ENCODE measurements around the gene BICDL1. TPM values are rescaled to one million over a fixed set of nuclear protein-coding genes. Genes with fewer than 3 reads are reported as not detected.

Gene BICDL1
- total and polyA plus RNA-seq, 2 of the 4 experiments (the other 2 are of a cell fraction) = not detected

GRCh38 chr12:120085920-120086645 lies 97.0 kb downstream of the BICDL1 start:
- BruUV-seq (replicated peaks) = no TSS peak
- TF ChIP-seq CTCF (conservative IDR thresholded peaks at IDR 0.05; ENCODE audit: low read depth, low read length) = no peak
- TF ChIP-seq RCOR1 (IDR thresholded peaks at IDR 0.05; ENCODE audit: insufficient replicate concordance, low read length) = no peak
- no peak for TF ChIP-seq MAFK (IDR thresholded peaks at IDR 0.05; ENCODE audit: low read depth, low read length)
- TF ChIP-seq FOS (IDR thresholded peaks at IDR 0.05; ENCODE audit: low read depth, low read length) = no peak
- TF ChIP-seq POLR2A (IDR thresholded peaks at IDR 0.05; ENCODE audit: low read depth, low read length) = no peak
- no peak for TF ChIP-seq ELK1 (IDR thresholded peaks at IDR 0.05; ENCODE audit: borderline replicate concordance, low read depth, low read length)
- no peak for TF ChIP-seq MXI1 (IDR thresholded peaks at IDR 0.05; ENCODE audit: borderline replicate concordance, low read depth, low read length)
- TF ChIP-seq CHD1 (IDR thresholded peaks at IDR 0.05; ENCODE audit: low read depth, low read length) = no peak
- TF ChIP-seq USF2 (IDR thresholded peaks at IDR 0.05; ENCODE audit: low read depth, low read length) = no peak
- ChIA-PET POLR2A (ENCODE audit: unreplicated experiment) (no interaction called here), CTCF (interaction anchor here (1.2 kb wide), 2 partner anchors 8 to 13 kb away, joined by 3 read pairs; no protein-coding TSS in a partner anchor)
- in situ Hi-C loops (cut with MboI; ENCODE audit: low sequenced_read_pairs) = no loop called here
- Histone ChIP-seq H2AK5ac (ENCODE audit: low read depth, low read length) (no peak overlapping the region), H2BK20ac (ENCODE audit: low read depth, low read length) (no peak overlapping the region), H3K9ac (ENCODE audit: low read depth, low read length) (no peak overlapping the region), H3K4ac (ENCODE audit: low read depth, low read length) (no peak overlapping the region), H3K79me1 (ENCODE audit: low read depth in 1 of 2, low read length in 2 of 2) (no peaks in the 10 kb centered on the region; a peak in 1 of 4 replicates), H3K23ac (ENCODE audit: low read depth, low read length) (no peak overlapping the region), H2BK120ac (ENCODE audit: low read depth, low read length) (no peak overlapping the region), H4K91ac (ENCODE audit: insufficient read depth, low read depth, low read length) (no peak overlapping the region), H3K4me3 (ENCODE audit: insufficient read depth, low read depth, low read length) (no peak overlapping the region), H3K56ac (ENCODE audit: extremely low read depth, insufficient read depth, low read length) (peak overlapping the region; percentile 50; the same call in 1 of the 2 replicates), H2BK15ac (ENCODE audit: low read depth, low read length) (no peak overlapping the region), H2BK5ac (ENCODE audit: low read depth, low read length, poor library complexity, severe bottlenecking) (no peak overlapping the region), H3K4me2 (ENCODE audit: low read depth, low read length) (peak overlapping the region; percentile 94; the same call in 1 of the 2 replicates), H2AFZ (replicated peaks; ENCODE audit: low read length, poor library complexity) (no peak overlapping the region), H3K14ac (replicated peaks; ENCODE audit: low read depth, low read length) (no peak overlapping the region), H3K18ac (ENCODE audit: low read depth, low read length) (no peak overlapping the region), H4K8ac (ENCODE audit: low read depth in 2 of 2, low read length in 2 of 2) (peak overlapping the region; percentile 64 to 95; a peak in 2 of 4 replicates), H3K9me1 (ENCODE audit: insufficient read depth, low read length) (no peaks in the 10 kb centered on the region), H2AK9ac (replicated peaks; ENCODE audit: low read depth, low read length, poor library complexity) (no peak overlapping the region), H4K20me1 (ENCODE audit: insufficient read depth, low read length) (0 out of 2 replicates have a peak, but pooled peaks cover 3% of the 10 kb centered on the region), H4K5ac (ENCODE audit: low read depth, low read length) (no peak overlapping the region), H3K4me1 (ENCODE audit: control insufficient read depth, insufficient read depth, low read length) (no peaks in the 10 kb centered on the region), H3K27ac (ENCODE audit: insufficient read depth, low read length) (no peak overlapping the region), H3K36me3 (ENCODE audit: control insufficient read depth, insufficient read depth, low read length) (no peaks in the 10 kb centered on the region), H3K27me3 (ENCODE audit: control insufficient read depth, insufficient read depth, low read length) (no peaks in the 10 kb centered on the region), H3K9me3 (ENCODE audit: control insufficient read depth, insufficient read depth, low read length) (no peaks in the 10 kb centered on the region)
- dilution Hi-C loops (cut with HindIII; ENCODE audit: low sequenced_read_pairs, unreplicated experiment) = no loop called here
- WGBS, 2 experiments (ENCODE audit: extremely low coverage in 2 of 2, insufficient read length in 1 of 2) = no CpG with 5 or more reads among the region's 6 CpGs
- DNase-seq = no peak
- no peak for ATAC-seq (ENCODE audit: low read depth)
- intact Hi-C loops (cut with micrococcal nuclease) = loop anchor here (2.0 kb wide), 1 partner anchor 97 kb away; the partner anchor contains the start of gene BICDL1

Data from IMR-90 (cell line).